ENCODE data around the gene ROCK2.
"Not testable (repeated sequence)": the region's sequence is repeated elsewhere in the genome, so short reads cannot be mapped to it uniquely, and the experiment has no call there.

Gene ROCK2

GRCh38 chr2:11260979-11261378 is 83.5 kb downstream of the ROCK2 start:
- ChIA-PET CTCF (interaction anchor here (1.0 to 1.4 kb wide), 4 partner anchors 10 to 115 kb away, joined by 3 to 6 read pairs (median 4); no protein-coding TSS in a partner anchor), POLR2A (no interaction called here)
- DNase-seq (ENCODE audit: extremely low spot score) = no peak
- TF ChIP-seq CTCF (IDR thresholded peaks at IDR 0.05; ENCODE audit: control extremely low read depth, extremely low read depth, low read depth, missing control alignments) = no peak

- CTCF ChIA-PET = interaction anchor here (2.2 kb wide), 1 partner anchor 8 kb away, joined by 6 read pairs; no protein-coding TSS in a partner anchor
- POLR2A ChIA-PET = no interaction called here
- TF ChIP-seq CTCF (IDR thresholded peaks at IDR 0.05; ENCODE audit: control extremely low read depth, extremely low read depth, low read depth, missing control alignments) = no peak
- no peak for DNase-seq (ENCODE audit: extremely low spot score)
Observed at GRCh38 chr2:11257964-11258363, 86.5 kb downstream of the ROCK2 start.

- ChIA-PET CTCF (no interaction called here), POLR2A (no interaction called here)
- DNase-seq (ENCODE audit: extremely low spot score) = no peak
- TF ChIP-seq CTCF (IDR thresholded peaks at IDR 0.05; ENCODE audit: control extremely low read depth, extremely low read depth, low read depth, missing control alignments) = no peak
Observed at GRCh38 chr2:11257078-11257477, 87.4 kb downstream of the ROCK2 start.

- CTCF ChIA-PET = no interaction called here
- POLR2A ChIA-PET = no interaction called here
- DNase-seq (ENCODE audit: extremely low spot score) = no peak
- no peak for TF ChIP-seq CTCF (IDR thresholded peaks at IDR 0.05; ENCODE audit: control extremely low read depth, extremely low read depth, low read depth, missing control alignments)
Observed at GRCh38 chr2:11256166-11256565, 88.3 kb downstream of the ROCK2 start.

- no peak for TF ChIP-seq CTCF (IDR thresholded peaks at IDR 0.05; ENCODE audit: control extremely low read depth, extremely low read depth, low read depth, missing control alignments)
- POLR2A ChIA-PET = no interaction called here
- CTCF ChIA-PET = no interaction called here
- DNase-seq (ENCODE audit: extremely low spot score) = no peak
Observed at GRCh38 chr2:11254100-11254536, 90.3 kb downstream of the ROCK2 start.

GRCh38 chr2:11252458-11252857 is 92.0 kb downstream of the ROCK2 start:
- POLR2A ChIA-PET; CTCF ChIA-PET; DNase-seq (ENCODE audit: extremely low spot score): not testable (repeated sequence)

GRCh38 chr2:11250400-11251196 is 93.8 kb downstream of the ROCK2 start:
- TF ChIP-seq CTCF (IDR thresholded peaks at IDR 0.05; ENCODE audit: control extremely low read depth, extremely low read depth, low read depth, missing control alignments) = no peak
- POLR2A ChIA-PET = no interaction called here
- no peak for DNase-seq (ENCODE audit: extremely low spot score)
- CTCF ChIA-PET = interaction anchor here (1.5 to 2.0 kb wide), 3 partner anchors 9 to 10 kb away, joined by 4 to 6 read pairs (median 6); no protein-coding TSS in a partner anchor
